Astrocyte of the cerebellum (primary cell): ENCODE measurements around the gene NEK11.
"Not testable (repeated sequence)": the region's sequence is repeated elsewhere in the genome, so short reads cannot be mapped to it uniquely, and the experiment has no call there.

Source experiments
- DNase-seq: peaks from one replicate; pipeline ENCODE4 v3.0.0-alpha.2; 2011; ENCODE audit warnings: low read depth
- H3K4me3 ChIP-seq: 2 replicates; pipeline ENCODE4 v1.5.1; 2011; ENCODE audit warnings: mild to moderate bottlenecking, low read depth, low read length, moderate library complexity
- CTCF ChIP-seq: IDR thresholded peaks from 2 replicates; pipeline ENCODE4 v1.5.1; 2012; ENCODE audit warnings: low read length, low read depth, moderate library complexity, mild to moderate bottlenecking; ENCODE audit errors: missing control alignments
- in situ Hi-C: cut with HindIII; loops from 2 replicates; pipeline ENCODE4 v1.10.0; 2017; ENCODE audit warnings: low sequenced_read_pairs

The NEK11 gene

GRCh38 chr3:131036200-131036816 is 9.6 kb downstream of the NEK11 start:
- no peak for TF ChIP-seq CTCF
- peak; percentile 70 for DNase-seq

GRCh38 chr3:131036986-131037385 is 10.3 kb downstream of the NEK11 start:
- DNase-seq = no peak
- in situ Hi-C loops = no loop called here
- H3K4me3 ChIP-seq = no peak overlapping the region
- no peak for TF ChIP-seq CTCF

More at GRCh38 chr3:131036200-131036816, 9.6 kb downstream of the NEK11 start:
- in situ Hi-C loops = no loop called here
- H3K4me3 ChIP-seq = no peak overlapping the region

GRCh38 chr3:131038326-131038725 is 11.6 kb downstream of the NEK11 start:
- H3K4me3 ChIP-seq = no peak overlapping the region
- in situ Hi-C loops = no loop called here
- no peak for DNase-seq
- TF ChIP-seq CTCF = no peak

GRCh38 chr3:131042271-131042985 is 15.8 kb downstream of the NEK11 start:
- in situ Hi-C loops, DNase-seq, H3K4me3 ChIP-seq: not testable (repeated sequence)

- no peak overlapping the region for H3K4me3 ChIP-seq
- in situ Hi-C loops = no loop called here
- no peak for DNase-seq
- no peak for TF ChIP-seq CTCF
Observed at GRCh38 chr3:131047582-131047981, 20.9 kb downstream of the NEK11 start.

- no peak for DNase-seq
- H3K4me3 ChIP-seq = no peak overlapping the region
- in situ Hi-C loops = no loop called here
- no peak for TF ChIP-seq CTCF
Observed at GRCh38 chr3:131048030-131048429, 21.4 kb downstream of the NEK11 start.

- in situ Hi-C loops = loop anchor here (25.0 kb wide), 1 partner anchor 987 kb away; the partner anchor contains the start of gene CPNE4
- DNase-seq = no peak
- H3K4me3 ChIP-seq = no peak overlapping the region
- TF ChIP-seq CTCF = no peak
Observed at GRCh38 chr3:131050001-131050400, 23.3 kb downstream of the NEK11 start.
